ENCODE measurements around the gene FARSB. TPM values are rescaled to one million over a fixed set of nuclear protein-coding genes. Genes with fewer than 3 reads are reported as not detected.

FARSB gene
- 5.4 and 8.7 TPM in 2 replicates for total RNA-seq (ENCODE audit: low replicate concordance)

GRCh38 chr2:222655787-222656525, at the start of gene FARSB:
Gene FARSB, minus strand, starts transcription at chr2:222656092. Its CDS starts 19 bp downstream, at chr2:222656073.

DNA sequence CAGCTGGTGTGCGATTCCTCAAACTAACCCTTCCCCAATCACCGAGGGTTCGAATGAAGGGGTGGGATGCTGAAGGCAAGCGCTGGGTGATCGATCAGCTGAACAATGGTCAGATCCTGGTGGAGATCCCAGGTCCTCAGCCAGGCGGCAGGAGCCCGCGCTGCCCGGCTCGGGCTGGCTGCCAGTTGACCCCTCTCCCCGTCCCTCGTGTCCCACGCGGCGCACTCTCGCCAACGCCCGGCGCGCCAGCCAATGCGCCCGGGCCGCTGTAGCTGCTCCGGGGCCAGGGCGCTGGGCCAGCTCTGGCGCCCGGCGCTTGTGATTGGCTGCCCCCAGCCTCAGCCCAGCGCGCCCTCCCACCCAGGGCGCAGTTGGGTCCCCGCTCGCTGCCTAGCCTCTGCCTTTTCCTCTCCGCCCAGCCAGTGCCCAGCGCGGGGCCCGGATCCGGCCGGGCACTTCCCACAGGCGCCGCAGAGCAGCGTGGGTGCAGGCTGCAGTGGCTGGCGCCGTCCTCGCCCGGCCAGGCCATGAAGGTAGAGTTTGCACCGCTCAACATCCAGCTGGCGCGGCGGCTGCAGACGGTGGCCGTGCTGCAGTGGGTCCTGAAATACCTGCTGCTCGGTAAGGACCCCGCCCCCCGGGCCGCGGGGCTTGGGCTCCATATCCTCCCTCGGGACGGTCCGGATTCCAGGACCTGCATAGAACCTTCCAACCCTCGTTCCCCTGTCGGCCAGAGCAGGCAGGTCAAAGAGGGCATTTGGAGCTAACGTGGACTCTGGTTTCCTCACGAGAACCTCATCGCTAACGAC, 15.6 kb upstream of the FARSB start, which contains the start of gene MOGAT1:
Gene MOGAT1 (plus strand): TSS at position 400 of the 809 bp plus-strand sequence. CDS start 128 bp downstream, at position 528.

Other genes with a start within 250 kb of the FARSB start
- not detected in 2 replicates for gene SGPP2, start 231.5 kb downstream of the FARSB start, total RNA-seq (ENCODE audit: low replicate concordance)
- not detected in 2 replicates for gene MOGAT1, start 15.6 kb upstream of the FARSB start, total RNA-seq (ENCODE audit: low replicate concordance)
- 23.9 and 117 TPM in 2 replicates for gene ACSL3, start 204.9 kb upstream of the FARSB start, total RNA-seq (ENCODE audit: low replicate concordance)

All from smooth muscle cell of the coronary artery (primary cell).